ENCODE results near the gene S100B.
A peak's percentile ranks its signal among the peaks of the same experiment; 100 is the strongest.

DNA sequence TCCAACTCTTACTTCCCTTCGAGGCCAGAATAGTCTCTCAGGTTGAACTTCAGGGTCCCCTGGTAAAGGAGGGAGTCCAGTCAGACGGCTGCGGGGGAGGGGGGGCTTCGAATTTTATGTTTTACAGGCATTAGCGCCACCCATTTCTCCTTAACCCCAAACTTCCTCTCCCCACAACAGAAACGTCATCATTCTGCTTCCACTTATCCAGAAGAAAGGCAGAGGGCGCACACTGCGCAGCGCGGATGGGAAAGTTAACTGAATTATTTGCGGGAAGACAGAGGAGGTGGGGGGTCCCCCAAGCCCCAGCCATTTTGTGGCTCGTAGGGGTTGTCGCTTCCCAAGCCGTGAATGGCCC is 30.1 kb upstream of the S100B start:
- TF ChIP-seq EP300 (IDR thresholded peaks at IDR 0.05; ENCODE audit: low read length) (no peak), CHD1 (IDR thresholded peaks at IDR 0.05; ENCODE audit: low read length) (no peak), POLR2A (conservative IDR thresholded peaks at IDR 0.05) (no peak), TAF15 (IDR thresholded peaks at IDR 0.05; ENCODE audit: low read depth, low read length) (no peak), TEAD4 (IDR thresholded peaks at IDR 0.05; ENCODE audit: low read length) (no peak), TEAD4 (CRISPR knock-in tag; IDR thresholded peaks at IDR 0.05; ENCODE audit: borderline replicate concordance) (no peak)
- TF ChIP-seq, protein P1, sequence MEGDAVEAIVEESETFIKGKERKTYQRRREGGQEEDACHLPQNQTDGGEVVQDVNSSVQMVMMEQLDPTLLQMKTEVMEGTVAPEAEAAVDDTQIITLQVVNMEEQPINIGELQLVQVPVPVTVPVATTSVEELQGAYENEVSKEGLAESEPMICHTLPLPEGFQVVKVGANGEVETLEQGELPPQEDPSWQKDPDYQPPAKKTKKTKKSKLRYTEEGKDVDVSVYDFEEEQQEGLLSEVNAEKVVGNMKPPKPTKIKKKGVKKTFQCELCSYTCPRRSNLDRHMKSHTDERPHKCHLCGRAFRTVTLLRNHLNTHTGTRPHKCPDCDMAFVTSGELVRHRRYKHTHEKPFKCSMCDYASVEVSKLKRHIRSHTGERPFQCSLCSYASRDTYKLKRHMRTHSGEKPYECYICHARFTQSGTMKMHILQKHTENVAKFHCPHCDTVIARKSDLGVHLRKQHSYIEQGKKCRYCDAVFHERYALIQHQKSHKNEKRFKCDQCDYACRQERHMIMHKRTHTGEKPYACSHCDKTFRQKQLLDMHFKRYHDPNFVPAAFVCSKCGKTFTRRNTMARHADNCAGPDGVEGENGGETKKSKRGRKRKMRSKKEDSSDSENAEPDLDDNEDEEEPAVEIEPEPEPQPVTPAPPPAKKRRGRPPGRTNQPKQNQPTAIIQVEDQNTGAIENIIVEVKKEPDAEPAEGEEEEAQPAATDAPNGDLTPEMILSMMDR (IDR thresholded peaks at IDR 0.05 in 2 of 3, conservative IDR thresholded peaks at IDR 0.05 in 1 of 3; ENCODE audit: insufficient read depth in 2 of 3, low read depth in 1 of 3, low read length in 3 of 3), result peak; percentile 1 to 51 (median 32); a peak in 2 of 6 replicates
- TF ChIP-seq, protein P2, sequence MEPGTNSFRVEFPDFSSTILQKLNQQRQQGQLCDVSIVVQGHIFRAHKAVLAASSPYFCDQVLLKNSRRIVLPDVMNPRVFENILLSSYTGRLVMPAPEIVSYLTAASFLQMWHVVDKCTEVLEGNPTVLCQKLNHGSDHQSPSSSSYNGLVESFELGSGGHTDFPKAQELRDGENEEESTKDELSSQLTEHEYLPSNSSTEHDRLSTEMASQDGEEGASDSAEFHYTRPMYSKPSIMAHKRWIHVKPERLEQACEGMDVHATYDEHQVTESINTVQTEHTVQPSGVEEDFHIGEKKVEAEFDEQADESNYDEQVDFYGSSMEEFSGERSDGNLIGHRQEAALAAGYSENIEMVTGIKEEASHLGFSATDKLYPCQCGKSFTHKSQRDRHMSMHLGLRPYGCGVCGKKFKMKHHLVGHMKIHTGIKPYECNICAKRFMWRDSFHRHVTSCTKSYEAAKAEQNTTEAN (CRISPR knock-in tag; IDR thresholded peaks at IDR 0.05), result no peak
- TF ChIP-seq, protein P3, sequence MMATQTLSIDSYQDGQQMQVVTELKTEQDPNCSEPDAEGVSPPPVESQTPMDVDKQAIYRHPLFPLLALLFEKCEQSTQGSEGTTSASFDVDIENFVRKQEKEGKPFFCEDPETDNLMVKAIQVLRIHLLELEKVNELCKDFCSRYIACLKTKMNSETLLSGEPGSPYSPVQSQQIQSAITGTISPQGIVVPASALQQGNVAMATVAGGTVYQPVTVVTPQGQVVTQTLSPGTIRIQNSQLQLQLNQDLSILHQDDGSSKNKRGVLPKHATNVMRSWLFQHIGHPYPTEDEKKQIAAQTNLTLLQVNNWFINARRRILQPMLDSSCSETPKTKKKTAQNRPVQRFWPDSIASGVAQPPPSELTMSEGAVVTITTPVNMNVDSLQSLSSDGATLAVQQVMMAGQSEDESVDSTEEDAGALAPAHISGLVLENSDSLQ (IDR thresholded peaks at IDR 0.05), result no peak

Data from K562 (cell line).